K562 (cell line): ENCODE data around the gene NF1.

ENCODE experiments used
- BRD4 ChIP-seq: fragments of 200-600 bp; sonication (generic); IDR thresholded peaks from 2 replicates; pipeline ENCODE4 v1.6.1; 2017; ENCODE audit warnings: inconsistent platforms
- CTCF ChIP-seq, 3 experiments: IDR thresholded peaks in 2 of 3; conservative IDR thresholded peaks in 1 of 3; 2 replicates each; pipeline ENCODE4 v1.5.1; 2011 to 2012; ENCODE audit warnings: low read length in 3 of 3, mild to moderate bottlenecking in 3 of 3, control low read depth in 2 of 3, improper control_type of control experiment in 1 of 3, inconsistent platforms in 1 of 3, low read depth in 1 of 3, mixed read lengths in 1 of 3, moderate library complexity in 1 of 3; ENCODE audit not compliant: insufficient read depth in 2 of 3
- EGR1 ChIP-seq: fragments of 450-650 bp; conservative IDR thresholded peaks from 2 replicates; pipeline ENCODE4 v1.6.1; 2017; ENCODE audit warnings: mild to moderate bottlenecking
- POLR2AphosphoS5 ChIP-seq: IDR thresholded peaks from 2 replicates; pipeline ENCODE4 v1.6.1; 2011; ENCODE audit warnings: mild to moderate bottlenecking, low read depth, low read length, moderate library complexity; ENCODE audit not compliant: control insufficient read depth, insufficient read depth

GRCh38 chr17:31320241-31320640 lies 225.5 kb downstream of the NF1 start:
- TF ChIP-seq CTCF (IDR thresholded peaks at IDR 0.05 in 2 of 3, conservative IDR thresholded peaks at IDR 0.05 in 1 of 3; ENCODE audit: insufficient read depth in 2 of 3, low read depth in 1 of 3, low read length in 3 of 3) = no peak
- no peak for TF ChIP-seq POLR2AphosphoS5
- no peak for TF ChIP-seq BRD4
- TF ChIP-seq EGR1 = no peak
